Stimulated activated CD4-positive, alpha-beta T cell treated with anti-CD3 and anti-CD28 coated beads, Interleukin-12 subunit alpha, Interleukin-12 subunit beta, amount 100 ng/mL, for 24 hours (primary cell): ENCODE results near the gene PKD2L1.
"Not testable (repeated sequence)": the region's sequence is repeated elsewhere in the genome, so short reads cannot be mapped to it uniquely, and the experiment has no call there.

ENCODE experiments used
- DNase-seq, 2 experiments: peaks; one replicate each; pipeline ENCODE4 v3.0.0-alpha.2; 2020; ENCODE audit warnings: low read depth in 2 of 2

The PKD2L1 gene

DNA sequence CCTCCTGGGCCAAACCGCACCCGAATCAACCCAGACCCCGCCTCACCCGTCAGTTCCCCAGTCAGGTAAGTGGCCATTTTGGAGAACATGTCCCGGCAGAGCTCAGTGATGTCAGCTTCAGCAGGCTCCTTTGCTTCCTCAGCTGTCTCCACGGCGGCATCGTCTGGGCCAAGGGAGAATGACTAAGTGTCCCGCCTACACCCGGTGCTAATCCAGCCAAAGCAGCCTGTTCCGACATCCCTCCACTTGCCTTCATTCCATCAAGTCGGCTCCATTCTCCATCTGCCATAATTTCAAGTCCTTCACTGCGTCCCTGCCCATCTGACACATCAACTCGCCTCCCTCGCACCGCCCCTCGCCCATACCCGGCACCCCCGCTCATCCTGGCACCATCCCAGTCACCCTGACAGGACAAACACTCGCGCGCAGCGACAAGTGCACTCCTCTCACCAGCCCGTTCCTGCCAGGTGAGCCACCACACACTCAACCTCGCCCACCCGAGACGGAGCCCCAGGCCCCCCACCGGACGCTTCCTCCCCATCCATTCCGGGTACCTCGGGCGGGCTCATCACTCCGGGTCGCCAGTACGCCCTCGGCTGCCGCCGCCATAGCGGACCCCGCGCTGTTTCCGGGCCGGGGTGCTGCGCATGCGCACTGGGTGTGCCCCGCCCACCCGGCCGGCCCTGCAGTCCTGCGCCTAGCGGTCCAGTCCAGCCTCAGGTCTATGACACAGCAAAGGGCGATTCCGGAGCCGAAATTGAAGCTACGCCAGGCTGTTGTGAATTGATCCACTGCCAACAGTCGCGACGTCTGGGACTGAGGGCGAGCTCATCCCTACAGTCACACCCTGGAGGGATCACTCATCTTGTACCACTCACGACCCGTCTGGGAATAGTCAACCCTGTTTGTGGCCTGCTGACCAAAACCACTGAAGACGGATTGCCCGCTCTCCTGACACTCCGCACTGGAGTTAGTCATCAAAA lies 43.7 kb downstream of the PKD2L1 start, which contains the start of gene BLOC1S2:
Gene BLOC1S2 (minus strand): TSS at position 630 of the 983 bp plus-strand sequence. CDS start 21 bp downstream, at position 609.
- peak; percentile 78 to 81 for DNase-seq

DNA sequence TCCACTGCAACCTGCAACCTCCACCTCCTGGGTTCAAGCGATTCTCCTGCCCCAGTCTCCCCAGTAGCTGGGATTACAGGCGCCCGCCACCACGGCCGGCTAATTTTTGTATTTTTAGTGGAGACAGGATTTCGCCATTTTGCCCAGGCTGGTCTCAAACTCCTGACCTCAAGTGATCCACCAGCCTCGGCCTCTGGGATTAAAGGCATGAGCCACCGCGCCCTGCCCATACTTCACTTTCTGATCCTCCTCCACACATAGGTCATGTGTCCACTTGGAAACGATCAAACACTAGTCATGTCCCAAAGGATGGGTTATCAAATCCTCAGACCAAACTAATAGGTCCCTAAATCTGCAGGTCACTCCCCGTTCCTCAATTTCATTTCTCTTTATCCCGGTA lies 44.7 kb downstream of the PKD2L1 start:
- not testable (repeated sequence) for DNase-seq

DNA sequence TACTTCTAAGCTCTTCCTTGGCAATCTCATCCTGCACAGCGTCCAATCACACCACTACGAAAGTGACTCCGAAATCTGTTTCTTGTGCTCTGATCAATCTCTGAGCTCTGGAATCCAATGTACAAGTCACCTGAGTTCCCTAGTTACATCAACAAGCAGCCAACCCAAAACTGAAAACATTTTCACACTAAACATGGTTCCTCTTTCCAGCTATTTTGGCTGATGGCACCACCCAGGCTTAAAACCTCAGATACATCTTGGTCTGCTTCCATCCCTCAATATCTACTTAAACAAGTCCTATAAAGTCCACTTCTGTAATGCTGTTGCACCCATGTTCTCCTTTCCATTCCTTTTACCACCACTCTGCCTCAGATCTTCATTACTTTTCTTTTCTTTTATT lies 47.1 kb downstream of the PKD2L1 start:
- no peak for DNase-seq

DNA sequence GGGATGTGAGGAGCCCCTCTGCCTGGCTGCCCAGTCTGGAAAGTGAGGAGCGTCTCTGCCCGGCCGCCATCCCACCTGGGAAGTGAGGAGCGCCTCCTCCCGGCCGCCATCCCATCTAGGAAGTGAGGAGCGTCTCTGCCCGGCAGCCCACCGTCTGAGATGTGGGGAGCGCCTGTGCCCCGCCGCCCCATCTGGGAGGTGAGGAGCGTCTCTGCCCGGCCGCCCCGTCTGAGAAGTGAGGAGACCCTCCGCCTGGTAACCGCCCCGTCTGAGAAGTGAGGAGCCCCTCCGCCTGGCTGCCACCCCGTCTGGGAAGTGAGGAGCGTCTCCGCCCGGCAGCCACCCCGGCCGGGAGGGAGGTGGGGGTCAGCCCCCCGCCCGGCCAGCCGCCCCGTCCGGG lies 53.1 kb downstream of the PKD2L1 start:
- DNase-seq: not testable (repeated sequence)

DNA sequence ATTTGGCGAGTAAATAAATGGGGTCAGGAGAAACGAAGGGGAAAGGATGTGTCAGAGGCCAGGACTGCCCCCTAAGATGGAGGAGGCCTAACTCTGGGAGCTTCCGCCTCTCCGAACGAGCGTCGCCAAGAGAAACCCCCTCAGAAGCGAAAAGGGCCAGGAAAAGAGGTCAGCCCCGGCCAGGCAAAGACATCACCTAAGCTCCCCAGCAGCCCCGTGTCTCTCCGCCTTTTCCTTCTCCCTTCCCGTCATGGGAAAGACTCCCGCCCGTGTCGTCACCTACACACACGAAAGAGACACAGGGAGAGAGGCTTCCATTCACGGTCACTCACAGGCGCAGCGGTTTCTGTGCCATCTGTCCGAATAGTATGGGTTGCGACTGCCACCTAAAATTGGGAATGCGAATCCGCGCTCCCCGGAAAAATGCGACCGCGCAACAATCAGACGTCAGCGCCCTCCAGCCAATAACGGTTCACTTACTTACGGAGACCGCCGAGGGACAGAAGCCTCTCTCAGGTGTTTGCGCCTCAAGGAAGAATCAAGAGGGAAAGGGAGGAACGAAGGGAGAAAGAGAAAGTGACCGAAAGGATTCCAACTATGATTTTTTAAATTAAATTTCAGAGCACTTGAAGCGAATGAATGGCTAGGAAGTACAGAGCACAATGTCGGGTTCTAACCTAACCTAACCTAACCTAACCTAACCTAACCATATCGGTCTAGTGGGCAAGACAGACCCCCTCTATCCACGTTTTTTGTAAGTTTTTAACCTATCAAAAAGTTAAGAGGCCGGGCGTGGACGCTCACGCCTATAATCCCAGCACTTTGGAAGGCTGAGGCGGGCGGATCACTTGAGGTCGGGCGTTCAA lies 62.6 kb downstream of the PKD2L1 start, which contains the start of gene CWF19L1:
Gene CWF19L1 (minus strand): TSS at position 400 of the 866 bp plus-strand sequence. CDS start 45 bp downstream, at position 355.
- peak; percentile 68 to 70 for DNase-seq

DNA sequence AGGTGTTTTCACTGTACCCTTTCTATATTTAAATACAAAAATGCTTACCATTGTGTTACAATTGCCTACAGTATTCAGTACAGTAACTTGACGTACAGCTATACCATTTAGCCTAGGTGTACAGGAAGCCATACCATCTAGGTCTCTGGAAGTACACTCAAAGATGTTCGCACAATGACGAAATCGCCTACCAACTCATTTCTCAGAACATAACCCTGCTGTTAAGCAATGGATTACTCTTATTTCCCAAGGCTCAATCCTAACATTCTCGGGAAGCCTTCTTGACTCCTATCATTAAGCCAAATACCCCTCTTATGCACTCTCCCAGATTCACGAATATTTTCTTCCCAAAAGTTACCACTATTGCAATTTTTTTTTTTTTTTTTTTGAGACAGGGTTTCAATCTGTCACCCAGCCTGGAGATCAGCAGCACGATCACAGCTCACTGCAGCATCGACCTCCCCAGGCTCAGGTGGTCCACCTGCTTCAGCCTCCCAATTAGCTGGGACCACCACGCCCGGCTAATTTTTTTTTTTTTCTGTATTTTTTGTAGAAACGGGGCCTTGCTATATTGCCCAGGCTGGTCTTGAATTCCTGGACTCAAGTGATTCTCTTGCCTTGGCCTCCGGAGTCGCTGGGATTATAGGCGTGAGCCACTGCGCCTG lies 64.1 kb downstream of the PKD2L1 start:
- no peak for DNase-seq

DNA sequence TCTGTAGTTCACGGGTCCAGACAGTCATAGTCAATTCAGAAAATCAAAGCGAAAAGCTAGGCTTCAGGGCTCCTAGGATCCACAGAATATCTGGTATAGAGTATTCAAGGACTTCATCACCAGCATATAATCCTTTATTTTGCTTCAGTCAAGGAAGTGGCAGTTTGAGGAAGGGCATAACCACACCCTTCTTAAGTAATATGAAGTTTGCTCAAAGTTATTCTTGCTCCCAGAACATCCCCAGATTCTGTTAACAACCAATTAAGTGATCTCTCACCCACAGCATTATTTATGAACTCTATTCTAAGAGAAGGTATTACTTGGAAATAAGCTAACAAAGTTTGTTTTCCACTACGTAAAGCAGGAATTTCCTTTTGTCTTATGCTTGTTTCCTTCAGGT lies 75.8 kb downstream of the PKD2L1 start:
- DNase-seq: no peak

DNA sequence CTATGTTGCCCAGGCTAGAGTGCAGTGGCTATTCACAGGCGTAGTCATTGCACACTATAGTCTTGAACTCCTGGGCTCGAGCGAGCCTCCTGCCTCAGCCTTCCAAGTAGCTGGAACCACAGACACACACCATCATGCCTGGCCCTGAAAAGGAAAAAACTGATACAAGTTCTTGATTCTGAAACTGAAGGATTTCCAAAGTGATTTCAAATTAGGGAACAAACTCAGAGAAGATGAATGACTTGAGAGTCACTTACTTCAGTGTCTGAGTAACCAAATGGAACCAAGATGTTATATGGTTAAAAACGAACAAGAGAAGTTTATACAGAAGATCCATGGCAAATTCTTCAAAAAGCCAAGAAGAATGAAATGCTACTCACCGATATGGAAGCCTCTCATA lies 77.0 kb downstream of the PKD2L1 start:
- DNase-seq: no peak

DNA sequence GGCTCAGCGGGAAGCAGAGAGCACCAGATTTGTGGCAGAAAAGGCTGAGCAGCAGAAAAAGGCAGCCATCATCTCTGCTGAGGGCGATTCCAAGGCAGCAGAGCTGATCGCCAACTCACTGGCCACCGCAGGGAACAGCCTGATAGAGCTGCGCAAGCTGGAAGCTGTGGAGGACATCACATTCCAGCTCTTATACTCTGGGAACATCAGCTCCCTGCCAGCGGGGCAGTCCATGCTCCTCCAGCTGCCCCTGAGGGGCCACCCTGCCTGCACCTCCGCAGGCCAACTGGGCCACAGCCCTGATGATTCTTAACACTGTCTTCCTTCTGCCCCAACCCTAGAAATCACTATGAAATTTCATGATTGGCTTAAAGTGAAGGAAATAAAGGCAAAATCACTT lies 81.2 kb downstream of the PKD2L1 start:
- no peak for DNase-seq

DNA sequence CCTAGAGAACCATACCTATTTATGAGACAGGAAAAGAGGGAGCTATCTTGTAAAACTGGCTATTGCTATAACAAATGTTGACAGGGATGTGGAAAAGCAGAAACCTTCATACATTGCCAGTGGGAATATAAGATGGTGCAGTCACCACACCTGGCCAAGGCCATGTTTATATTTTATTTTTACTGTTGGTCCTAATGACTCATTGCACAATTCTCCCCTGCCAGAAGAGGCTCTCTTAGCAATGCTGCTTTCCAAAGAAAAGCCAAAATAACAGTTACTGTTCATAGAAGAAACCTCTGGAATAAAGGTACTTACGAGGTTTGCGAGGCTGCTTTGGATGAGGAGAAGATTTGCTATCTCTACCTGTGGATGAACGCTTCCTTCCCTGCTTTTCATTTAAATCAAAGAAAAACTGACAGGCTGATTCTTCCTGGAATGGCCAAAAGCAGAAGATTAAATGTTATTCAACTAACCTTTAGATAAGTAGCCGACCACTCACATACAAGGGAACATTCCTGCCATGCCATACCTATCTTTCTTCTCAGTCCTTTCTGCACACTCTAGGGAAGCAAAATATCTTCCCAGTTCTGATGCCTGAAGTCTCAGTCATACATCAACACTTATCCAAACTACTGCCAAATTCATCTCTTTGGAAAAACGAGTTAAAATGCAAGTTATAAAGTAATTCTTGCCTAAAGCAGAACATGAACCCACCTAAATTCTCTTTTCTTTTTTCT lies 84.4 kb downstream of the PKD2L1 start:
- no peak for DNase-seq

DNA sequence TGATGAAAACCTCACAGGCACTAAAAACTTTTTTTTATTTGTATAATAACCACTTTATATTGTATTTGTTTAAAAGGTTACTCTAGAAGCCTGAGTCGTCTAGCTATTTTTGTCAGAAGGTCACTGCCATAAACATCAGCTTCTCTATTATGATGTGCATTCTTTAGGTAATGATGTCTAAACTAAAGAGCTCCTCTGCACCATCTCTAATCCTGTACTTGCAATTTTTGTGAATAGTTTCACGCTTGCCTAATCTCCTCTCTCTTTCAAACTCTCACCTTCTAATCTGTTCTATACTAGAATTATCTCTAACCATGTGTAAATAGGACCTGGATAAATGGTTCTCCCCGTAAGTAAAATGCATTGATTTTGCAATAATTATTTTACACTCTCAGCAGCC lies 90.2 kb downstream of the PKD2L1 start:
- no peak for DNase-seq

DNA sequence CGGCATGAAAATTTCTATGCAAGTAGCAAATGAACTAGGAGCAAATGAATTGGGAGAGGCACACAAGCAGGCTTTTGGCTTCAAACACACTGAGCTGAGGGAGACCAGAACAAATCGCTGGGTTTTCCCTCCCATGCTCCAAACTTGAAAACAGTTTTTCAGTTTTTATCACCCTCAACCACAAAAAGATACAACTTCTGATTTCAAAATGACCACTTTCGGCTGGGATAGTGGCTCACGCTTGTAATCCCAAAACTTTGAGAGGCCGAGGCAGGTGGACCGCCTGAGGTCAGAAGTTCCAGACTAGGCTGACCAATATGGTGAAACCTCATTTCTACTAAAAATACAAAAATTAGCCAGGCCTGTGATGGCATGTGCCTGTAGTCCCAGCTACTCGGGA lies 91.6 kb downstream of the PKD2L1 start:
- no peak for DNase-seq
